22Rv1 (cell line): Measurements from ENCODE around the gene ARMC2.
"Not testable (repeated sequence)": the region's sequence is repeated elsewhere in the genome, so short reads cannot be mapped to it uniquely, and the experiment has no call there.

Experiments
- H3K27ac ChIP-seq: fragments of 450-650 bp; 2 replicates; pipeline ENCODE4 v1.5.1; 2017
- ZFX ChIP-seq: fragments of 450-650 bp; IDR thresholded peaks from 2 replicates; pipeline ENCODE4 v1.6.1; 2017; ENCODE audit warnings: antibody characterized with exemption, borderline replicate concordance
- TF ChIP-seq, protein P1 (sequence below): fragments of 450-650 bp; IDR thresholded peaks from 2 replicates; pipeline ENCODE4 v1.5.1; 2017; ENCODE audit warnings: mild to moderate bottlenecking

ARMC2 gene

DNA sequence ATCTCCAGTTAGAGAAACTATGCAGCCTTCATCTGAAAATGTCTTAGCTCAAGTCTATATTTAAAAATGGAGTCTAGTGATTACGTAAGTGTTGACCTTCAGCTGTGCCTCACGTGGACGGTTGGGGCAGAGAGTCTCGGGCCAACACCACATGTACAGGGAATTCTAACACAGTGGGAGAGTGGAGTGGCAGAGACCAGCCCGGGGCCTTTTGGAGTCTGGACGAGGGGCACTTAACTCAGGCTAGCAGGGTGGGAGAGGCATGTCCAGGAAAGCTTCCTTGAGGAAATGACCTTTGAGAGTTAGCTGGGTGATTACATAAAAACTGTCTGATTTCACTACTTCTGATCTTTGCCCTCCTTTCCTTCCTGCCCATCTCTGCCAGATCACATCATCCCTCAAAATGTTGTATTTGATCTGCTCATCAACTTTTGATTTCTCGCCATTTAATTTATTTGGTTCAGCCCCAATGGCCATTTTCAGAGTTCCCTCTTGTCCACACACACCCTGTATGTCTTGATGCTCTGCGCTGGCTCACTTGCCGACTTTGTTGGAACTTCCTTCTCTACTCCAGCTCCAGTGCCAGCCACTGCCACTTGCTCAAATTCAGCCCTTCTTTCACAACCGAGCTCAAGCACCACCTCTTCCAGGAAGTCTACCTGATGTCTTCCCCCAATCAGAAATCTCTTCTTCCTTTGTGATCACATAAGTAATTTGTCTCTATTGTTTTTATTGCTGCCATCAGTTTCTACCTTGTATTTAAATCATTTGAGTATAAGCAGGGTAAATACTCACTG lies 2.6 kb downstream of the ARMC2 start:
- no peak for TF ChIP-seq ZFX
- TF ChIP-seq, protein P1, sequence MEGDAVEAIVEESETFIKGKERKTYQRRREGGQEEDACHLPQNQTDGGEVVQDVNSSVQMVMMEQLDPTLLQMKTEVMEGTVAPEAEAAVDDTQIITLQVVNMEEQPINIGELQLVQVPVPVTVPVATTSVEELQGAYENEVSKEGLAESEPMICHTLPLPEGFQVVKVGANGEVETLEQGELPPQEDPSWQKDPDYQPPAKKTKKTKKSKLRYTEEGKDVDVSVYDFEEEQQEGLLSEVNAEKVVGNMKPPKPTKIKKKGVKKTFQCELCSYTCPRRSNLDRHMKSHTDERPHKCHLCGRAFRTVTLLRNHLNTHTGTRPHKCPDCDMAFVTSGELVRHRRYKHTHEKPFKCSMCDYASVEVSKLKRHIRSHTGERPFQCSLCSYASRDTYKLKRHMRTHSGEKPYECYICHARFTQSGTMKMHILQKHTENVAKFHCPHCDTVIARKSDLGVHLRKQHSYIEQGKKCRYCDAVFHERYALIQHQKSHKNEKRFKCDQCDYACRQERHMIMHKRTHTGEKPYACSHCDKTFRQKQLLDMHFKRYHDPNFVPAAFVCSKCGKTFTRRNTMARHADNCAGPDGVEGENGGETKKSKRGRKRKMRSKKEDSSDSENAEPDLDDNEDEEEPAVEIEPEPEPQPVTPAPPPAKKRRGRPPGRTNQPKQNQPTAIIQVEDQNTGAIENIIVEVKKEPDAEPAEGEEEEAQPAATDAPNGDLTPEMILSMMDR, result no peak
- H3K27ac ChIP-seq, result no peak overlapping the region

DNA sequence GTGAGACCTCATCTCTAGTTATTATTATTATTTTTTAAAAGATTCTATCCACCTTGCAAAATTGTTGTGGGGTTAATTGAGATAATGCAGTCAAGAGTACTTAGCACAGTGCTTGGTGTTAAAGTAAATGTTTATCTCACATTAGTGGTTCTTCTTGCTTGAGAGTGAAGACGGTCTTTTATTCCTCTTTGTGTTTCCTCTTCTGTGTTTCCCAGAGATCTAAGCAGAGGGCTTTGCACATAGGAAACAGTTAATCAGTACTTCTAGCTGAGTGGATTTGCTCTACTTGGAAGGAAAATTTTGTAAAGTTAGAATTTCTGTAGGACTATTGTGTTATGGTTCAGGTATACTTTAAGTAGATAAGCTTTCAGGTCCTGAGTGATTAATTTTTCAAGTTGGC lies 3.5 kb downstream of the ARMC2 start:
- H3K27ac ChIP-seq, result no peak overlapping the region
- TF ChIP-seq, protein P1, result no peak
- TF ChIP-seq ZFX, result no peak

- TF ChIP-seq, protein P1, result no peak
- no peak for TF ChIP-seq ZFX
- no peak overlapping the region for H3K27ac ChIP-seq
Measured at GRCh38 chr6:108853077-108853476, 4.9 kb downstream of the ARMC2 start.

DNA sequence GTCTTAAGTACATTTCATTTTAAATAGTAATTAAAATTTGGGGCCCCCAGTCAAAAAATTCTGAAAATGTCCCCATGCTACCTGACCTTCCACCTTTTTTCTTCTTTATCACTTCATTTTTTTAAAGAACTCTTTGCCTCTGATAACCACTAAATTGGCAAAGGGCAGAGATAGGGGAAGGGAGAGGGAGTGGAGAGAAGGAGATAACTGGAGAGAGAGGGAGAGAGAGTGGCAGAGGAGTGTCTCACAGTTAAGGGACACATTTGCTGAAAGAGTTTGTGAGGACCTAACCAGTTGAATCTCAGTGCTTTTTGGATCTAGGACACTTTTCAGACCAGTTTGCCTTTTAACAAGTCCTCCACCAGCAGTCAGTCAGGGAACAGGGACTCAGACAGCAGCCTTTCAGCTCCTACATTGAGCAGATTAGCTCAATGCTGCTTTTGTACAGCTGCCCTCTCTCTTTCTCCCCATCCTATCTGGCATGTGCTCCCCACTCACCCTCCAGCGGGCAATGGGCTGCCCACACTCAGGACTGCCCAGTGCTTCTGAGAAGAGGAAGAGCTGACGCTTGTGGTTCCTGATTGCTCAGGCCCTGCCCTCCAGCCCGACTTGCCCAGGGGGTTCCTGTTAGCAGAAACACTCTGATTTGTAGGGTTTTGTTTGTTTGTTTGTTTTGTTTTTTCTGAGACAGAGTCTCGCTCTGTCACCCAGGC lies 14.4 kb downstream of the ARMC2 start:
- TF ChIP-seq ZFX, result no peak
- TF ChIP-seq, protein P1, result no peak
- H3K27ac ChIP-seq, result no peak overlapping the region

GRCh38 chr6:108865751-108866286 lies 17.6 kb downstream of the ARMC2 start:
- not testable (repeated sequence) for H3K27ac ChIP-seq

GRCh38 chr6:108866798-108867197 lies 18.6 kb downstream of the ARMC2 start:
- H3K27ac ChIP-seq, result no peak overlapping the region
- TF ChIP-seq ZFX, result no peak
- TF ChIP-seq, protein P1, result no peak

DNA sequence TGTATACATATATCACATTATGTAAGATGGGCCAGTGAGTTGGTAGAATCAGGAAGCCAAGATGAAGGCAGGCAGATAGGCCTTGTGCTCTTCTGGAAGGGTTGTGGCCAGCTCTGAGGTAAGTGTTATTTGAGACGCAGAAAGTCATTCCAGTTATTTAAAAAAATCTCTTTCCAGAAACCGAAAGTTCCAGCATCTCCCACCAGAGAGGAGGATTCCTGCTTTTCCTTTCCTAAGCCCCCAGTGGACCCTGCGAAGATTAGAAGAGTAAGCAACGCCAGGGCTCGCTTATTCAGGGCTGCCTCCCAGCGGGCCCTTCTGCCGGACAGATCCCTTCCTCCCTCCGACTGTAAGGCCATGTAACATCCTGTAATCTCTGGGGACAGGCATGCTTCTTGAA lies 20.4 kb downstream of the ARMC2 start:
- no peak for TF ChIP-seq ZFX
- TF ChIP-seq, protein P1, result no peak
- no peak overlapping the region for H3K27ac ChIP-seq
